RCC 7860 (cell line): Measurements from ENCODE around the gene NFAM1.

Experiments used
- DNase-seq: peaks from one replicate; pipeline ENCODE4 v3.0.0-alpha.2; 2015; ENCODE audit warnings: low spot score
- FAIRE-seq: peaks from 2 replicates; lab custom pipeline; 2012; peaks lifted over from hg19 to GRCh38; lab: Jason Lieb, UNC

NFAM1 gene

GRCh38 chr22:42416671-42417230 lies 15.5 kb downstream of the NFAM1 start:
- FAIRE-seq (no peak), DNase-seq (no peak)

GRCh38 chr22:42414565-42415303 lies 17.5 kb downstream of the NFAM1 start:
- no peak for DNase-seq
- FAIRE-seq: no peak

DNA sequence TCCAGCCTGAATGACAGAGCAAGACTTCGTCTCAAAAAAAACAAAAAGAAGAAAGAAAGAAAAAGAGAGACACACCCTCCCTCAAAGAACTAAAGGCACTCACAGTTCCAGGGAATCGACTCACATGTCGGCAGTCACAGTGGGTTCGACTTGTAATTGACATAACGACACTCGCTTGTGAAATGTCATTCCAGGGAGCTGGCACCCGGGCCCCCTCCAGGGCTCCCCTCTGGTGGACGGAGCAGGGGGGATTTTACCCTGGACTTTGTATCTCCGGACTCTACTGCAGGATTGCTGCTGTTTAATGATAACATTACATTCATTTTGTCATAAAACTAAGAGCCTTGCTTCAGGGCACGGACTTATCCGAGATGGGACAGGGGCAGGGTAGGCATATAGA lies 18.2 kb downstream of the NFAM1 start:
- FAIRE-seq: no peak

GRCh38 chr22:42412744-42413333 lies 19.4 kb downstream of the NFAM1 start:
- DNase-seq (no peak), FAIRE-seq (no peak)

More for the DNA sequence above, 18.2 kb downstream of the NFAM1 start:
- DNase-seq: no peak

GRCh38 chr22:42410708-42411107 lies 21.5 kb downstream of the NFAM1 start:
- no peak for FAIRE-seq
- DNase-seq: no peak

DNA sequence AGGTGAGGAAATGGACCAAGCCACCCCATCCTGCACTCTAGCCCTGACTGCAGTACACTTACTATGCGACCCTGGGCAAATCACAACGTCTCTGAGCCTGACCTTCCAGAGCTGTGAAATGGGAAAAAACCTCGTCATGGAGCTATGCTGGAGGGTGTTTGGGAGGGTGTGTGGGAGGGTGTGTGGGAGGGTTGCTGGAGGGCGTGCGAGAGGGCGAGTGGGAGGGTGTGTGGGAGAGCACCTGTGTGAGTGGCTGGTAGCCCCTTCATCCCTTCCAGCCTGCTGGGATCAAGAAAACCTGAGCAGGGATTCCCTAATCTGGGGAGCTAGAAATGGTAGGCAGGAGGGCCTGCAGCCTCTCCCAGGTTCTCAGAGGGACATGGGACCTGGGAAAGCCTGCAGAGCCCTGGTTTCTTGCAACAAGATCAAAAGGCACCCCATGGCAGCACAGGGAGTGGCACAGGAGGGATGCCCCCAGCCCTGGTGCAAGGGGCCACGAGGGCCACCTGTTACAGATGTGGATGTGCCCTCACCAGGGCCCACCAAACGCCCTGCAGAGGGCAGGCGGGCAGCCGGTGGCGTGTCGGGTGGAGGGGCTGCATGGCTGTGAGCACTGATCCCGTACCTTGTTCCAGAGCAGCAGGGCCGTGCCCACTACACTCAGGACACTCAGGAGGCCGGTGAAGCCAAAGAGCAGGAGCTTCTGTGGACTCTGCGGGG lies 23.2 kb downstream of the NFAM1 start:
- DNase-seq (no peak), FAIRE-seq (no peak)

DNA sequence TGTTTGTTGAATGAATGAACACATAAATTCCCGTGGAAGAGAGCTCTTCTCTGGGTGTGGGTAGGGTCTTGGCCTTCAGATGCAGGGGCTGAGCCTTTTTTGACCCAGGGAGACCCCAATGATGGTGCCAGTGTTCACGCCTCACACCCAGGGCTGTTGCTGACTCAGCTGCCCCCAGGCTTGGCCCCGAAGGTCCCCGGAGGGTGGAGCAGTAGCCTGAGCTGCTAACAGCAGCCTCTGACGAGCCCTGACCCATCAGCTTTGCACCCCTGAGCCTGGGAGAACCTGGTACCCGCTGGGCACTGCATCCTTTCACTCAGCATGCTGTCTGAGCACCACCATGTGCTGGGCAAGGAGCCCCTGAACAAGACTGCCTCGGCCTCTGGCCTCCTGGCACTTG lies 23.9 kb downstream of the NFAM1 start:
- no peak for FAIRE-seq
- DNase-seq: no peak

DNA sequence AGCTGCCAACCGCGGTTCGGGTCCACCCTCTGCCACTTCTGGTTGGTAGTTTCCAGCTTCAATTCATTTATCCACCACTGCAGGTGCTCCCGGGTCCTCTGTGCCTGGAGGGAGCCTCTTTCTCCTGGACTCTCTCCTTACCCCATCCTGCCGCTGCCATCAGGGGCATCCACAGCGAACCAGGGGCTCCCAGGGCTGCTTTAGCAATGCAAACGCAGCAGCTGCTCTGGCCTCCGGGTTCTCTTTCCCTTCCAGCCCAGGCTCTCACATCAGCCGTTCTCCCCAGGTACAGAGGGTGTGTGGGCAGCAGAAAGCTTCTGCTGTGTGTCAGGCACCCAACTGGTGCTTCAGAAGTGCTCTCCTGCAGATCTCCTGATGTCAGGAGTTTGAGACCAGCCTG lies 27.9 kb downstream of the NFAM1 start:
- no peak for FAIRE-seq

DNA sequence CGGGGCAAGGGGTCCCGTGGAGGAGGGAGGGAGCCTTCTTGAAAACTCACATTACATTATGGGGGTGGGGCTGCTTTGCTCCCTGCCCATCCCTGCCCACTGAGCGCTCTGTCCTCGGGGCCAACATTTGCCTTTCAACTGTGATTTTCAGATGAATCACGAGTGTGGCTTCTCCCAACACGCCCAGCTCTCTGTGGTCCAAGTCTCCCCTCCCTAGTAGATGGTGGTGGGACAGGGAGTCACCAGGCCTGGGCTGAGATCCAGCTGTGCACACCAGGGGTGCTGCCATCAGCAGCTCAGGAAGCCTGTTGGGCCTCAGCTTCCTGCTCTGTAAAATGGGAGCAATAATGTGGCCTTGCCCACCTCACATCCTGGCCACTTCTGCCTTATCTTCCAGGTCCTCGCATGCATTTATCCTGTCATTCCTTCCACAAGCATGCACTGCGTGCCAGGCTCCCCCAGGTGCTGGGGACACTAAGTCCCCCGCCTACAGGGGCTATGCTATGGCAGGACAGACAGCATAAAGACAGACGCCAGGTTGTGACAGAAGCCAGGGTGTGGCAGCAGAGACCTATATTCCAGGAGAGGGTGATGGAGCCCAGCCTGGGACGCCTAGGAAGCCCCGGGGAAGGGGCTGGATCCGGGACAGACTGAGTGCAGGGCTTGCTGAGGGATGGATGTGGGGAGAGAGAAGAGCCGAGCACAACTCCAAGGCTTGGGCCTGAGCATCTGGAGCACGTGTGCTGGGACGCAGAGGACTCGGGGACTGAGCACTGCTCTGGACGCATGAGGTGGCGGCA lies 30.5 kb downstream of the NFAM1 start:
- DNase-seq (peak; percentile 11), FAIRE-seq (no peak)

More for the DNA sequence above, 27.9 kb downstream of the NFAM1 start:
- DNase-seq: no peak

DNA sequence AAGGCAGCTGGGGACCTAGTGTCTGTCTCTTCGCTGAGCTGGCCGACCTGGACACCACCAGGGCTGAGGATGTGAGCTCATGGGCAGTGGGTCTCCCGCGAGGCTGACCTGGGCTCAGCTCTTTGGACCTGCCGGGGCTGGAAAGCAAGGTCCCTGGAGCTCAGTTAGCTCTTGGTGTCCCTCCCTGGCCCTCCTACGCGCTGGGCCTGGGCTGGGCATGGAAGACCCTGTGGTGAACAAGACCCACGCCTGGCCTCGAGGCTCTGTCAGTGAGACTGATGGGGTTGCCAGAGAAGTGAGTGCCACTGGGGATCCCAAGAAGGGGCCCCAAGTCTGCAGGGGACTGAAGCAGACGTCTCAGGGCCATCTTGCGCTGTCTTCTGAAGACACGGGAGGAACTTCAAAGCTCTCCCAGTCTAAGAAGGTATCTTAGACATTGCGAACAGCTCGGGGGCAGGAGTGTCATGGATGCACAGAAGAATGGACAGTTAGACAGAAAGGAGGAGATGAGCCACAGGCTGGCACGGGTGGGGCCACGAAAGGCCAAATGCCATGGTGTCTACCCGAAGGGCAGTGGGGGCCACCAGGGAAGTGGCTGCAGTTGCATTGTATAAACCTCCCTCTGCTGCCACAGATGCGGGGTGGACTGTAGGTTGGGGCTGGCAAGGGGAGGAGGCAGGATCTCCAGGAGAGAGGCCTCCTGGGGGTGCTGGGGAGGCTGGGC lies 31.2 kb downstream of the NFAM1 start:
- DNase-seq (no peak), FAIRE-seq (no peak)

DNA sequence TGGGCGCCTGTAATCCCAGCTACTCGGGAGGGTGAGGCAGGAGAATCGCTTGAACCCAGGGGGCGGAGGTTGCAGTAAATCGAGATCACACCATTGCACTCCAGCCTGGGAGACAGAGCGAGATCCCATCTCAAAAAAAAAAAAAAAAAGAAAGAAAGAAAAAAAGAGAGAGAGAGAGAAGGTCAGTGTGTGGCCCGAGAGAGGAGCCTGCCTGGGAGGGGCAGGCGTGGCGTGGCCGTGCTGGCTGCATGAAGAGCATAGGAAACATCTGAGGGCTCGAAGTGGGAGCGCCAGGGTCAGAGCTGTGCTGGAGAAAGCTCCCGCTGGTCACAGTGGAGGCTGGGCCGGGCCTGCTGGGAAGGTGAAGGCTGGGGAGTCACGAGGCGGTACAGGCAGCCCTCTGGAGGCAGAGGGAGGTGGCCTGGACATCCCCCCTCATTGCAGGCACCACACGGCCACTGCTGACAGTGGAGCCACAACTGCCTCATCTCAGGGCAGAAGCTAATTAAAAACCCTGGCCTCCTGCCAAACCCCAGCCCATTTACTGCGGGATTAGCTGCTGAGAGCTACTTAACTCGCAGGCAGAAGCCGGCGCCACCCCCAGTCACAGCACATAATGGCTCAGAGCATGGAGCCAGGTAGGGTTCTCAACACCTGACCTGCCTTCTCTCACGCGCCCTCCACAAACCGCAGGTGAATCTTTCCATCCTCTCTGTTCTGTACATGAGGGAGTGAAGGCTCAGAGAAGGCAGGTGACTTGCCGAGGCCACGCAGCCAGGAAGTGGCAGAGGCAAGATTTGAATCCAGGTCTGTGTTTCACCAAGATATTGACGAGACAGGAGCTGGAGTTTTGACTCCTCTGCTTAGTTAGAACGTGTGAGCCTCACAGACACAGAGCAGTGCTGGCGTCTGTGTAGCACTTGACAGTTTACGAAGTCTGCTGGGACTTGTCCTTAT lies 32.6 kb downstream of the NFAM1 start:
- no peak for DNase-seq
- no peak for FAIRE-seq

DNA sequence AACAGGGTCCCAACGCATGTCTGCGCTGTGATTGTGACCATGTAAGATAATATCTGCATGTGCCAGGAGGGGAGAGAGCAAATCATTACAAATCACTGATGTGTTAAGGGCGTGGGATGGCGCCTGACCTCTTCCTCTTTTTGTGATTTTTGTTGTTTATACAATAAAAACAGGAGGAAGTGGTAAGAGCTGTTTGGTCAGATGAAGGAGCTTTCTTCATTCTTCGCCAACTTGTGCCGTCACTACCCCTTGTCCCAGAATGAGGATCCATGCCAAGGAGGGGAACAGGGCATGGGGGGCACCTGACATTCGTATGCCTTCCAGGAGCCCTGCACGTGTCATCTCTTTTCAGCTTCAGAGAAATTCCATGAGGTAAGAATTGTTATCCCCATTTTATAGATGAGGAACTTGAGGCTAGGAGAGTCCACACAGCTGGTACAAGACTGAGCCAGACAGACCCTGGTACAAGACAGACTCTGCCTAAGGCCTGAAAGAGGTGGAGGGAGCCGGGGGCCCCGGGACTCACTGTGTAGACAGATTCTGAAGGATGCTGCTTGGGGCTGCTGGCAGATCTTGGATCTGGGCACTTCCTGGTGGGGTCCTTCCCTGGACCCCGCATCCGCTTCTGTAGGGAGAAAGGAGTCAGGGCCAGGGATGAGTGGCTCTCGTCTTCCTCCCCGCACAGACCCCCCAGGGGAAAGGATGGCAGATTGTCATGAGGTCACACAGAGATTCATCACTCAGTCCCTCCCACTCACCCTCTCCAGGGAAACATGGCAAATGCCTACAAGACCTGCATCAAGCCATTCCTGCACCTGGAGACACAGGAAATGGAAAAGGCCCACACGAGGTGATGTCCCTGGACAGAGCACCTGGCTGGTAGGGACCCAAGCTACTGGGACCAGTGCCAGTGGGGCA lies 34.6 kb downstream of the NFAM1 start:
- FAIRE-seq (no peak), DNase-seq (no peak)

GRCh38 chr22:42396621-42397331 lies 35.4 kb downstream of the NFAM1 start:
- DNase-seq (peak; percentile 10), FAIRE-seq (no peak)

DNA sequence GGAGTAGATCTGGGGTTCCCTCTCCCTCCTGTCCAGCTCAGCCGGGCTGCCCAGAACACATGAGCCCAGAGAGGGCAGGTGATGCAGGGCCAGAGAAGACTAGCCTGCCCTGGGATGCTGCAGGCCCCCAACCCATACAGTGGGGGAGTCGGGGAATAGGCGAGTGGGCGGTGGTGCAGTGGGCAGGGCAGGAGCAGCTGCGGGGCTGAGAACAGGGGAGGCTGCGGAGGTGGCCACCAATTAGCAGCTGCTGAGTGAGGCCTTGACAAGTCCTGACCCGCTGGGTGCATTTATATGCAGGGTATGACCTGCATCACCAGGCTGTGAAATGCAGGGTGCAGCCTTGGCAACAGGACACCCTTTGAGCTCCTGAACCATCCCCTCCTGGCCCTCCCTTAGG lies 43.1 kb downstream of the NFAM1 start:
- FAIRE-seq: no peak
- no peak for DNase-seq

GRCh38 chr22:42388130-42388797 lies 43.9 kb downstream of the NFAM1 start:
- FAIRE-seq: no peak
- no peak for DNase-seq

DNA sequence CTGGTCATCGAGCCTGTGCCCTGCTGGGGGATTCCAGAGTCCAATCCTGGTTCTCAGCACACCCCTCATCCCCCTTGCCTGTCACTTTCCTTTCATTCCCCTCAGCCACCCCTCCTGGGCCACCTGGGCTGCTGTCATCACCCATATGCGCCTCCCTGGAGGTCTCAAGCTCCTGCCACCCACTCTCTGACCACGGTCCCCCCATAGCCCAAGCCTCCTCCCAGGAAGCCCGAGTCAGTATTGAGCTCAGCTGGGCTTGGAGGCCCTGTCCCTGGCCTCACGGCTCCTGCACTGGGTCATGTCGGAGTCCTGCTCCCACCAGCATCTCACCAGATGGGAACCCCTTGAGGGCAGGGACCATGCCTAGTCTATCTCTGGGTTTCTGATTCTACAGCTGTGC lies 44.6 kb downstream of the NFAM1 start:
- FAIRE-seq (no peak), DNase-seq (no peak)

DNA sequence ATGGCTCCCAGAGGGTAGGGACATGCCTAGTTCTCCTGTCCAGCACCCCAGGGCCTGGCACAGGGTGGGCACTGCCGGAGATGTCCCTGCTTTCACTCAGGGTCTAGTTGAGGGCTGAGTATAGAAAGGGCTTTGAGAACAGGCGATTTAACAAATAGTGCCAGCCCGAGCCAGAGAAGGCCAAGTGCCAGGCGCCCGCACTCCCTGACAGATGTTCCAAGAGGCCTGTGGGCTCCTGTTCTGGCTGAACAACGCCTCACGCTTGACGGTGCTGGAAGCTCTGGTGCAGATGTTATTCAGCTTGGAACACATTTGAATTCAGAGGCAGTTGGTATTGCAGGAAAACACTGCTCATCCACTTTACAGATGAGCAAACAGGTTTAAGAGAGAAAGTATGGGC lies 46.5 kb downstream of the NFAM1 start:
- DNase-seq (no peak), FAIRE-seq (no peak)
